Fibroblast of lung (primary cell): Measurements from ENCODE around the gene DSP.

Source experiments
- EZH2 ChIP-seq: IDR thresholded peaks from 2 replicates; pipeline ENCODE4 v1.5.1; 2012; ENCODE audit warnings: low read length, control low read depth, mild to moderate bottlenecking; ENCODE audit errors: missing control alignments
- TF ChIP-seq, protein P1 (sequence below), 2 donors: IDR thresholded peaks in 1 of 2; conservative IDR thresholded peaks in 1 of 2; 1 replicate in 1 of 2; 2 replicates in 1 of 2; pipeline ENCODE4 v1.5.1; 2011 to 2012; ENCODE audit warnings: low read length in 2 of 2, control low read depth in 1 of 2, inconsistent platforms in 1 of 2, low read depth in 1 of 2, mild to moderate bottlenecking in 1 of 2

- TF ChIP-seq, protein P1, sequence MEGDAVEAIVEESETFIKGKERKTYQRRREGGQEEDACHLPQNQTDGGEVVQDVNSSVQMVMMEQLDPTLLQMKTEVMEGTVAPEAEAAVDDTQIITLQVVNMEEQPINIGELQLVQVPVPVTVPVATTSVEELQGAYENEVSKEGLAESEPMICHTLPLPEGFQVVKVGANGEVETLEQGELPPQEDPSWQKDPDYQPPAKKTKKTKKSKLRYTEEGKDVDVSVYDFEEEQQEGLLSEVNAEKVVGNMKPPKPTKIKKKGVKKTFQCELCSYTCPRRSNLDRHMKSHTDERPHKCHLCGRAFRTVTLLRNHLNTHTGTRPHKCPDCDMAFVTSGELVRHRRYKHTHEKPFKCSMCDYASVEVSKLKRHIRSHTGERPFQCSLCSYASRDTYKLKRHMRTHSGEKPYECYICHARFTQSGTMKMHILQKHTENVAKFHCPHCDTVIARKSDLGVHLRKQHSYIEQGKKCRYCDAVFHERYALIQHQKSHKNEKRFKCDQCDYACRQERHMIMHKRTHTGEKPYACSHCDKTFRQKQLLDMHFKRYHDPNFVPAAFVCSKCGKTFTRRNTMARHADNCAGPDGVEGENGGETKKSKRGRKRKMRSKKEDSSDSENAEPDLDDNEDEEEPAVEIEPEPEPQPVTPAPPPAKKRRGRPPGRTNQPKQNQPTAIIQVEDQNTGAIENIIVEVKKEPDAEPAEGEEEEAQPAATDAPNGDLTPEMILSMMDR (conservative IDR thresholded peaks at IDR 0.05 in 1 of 2, IDR thresholded peaks at IDR 0.05 in 1 of 2; ENCODE audit: low read depth in 1 of 2, low read length in 2 of 2) = no peak
- TF ChIP-seq EZH2 = no peak
Observed at GRCh38 chr6:7505189-7505699, 36.2 kb upstream of the DSP start.
